GM06990 (cell line): Measurements from ENCODE around the gene MCHR1.
A peak's percentile ranks its signal among the peaks of the same experiment; 100 is the strongest.

Source experiments
- DNase-seq: peaks from one replicate; pipeline ENCODE4 v3.0.0-alpha.2; 2011; ENCODE audit not compliant: insufficient read length; ENCODE audit errors: extremely low read depth
- H3K27me3 ChIP-seq: replicated peaks from 2 replicates; pipeline ENCODE4 v1.6.0; 2011; ENCODE audit warnings: low read length; ENCODE audit not compliant: control insufficient read depth, insufficient read depth
- H3K36me3 ChIP-seq: 2 replicates; pipeline ENCODE4 v1.5.1; 2011; ENCODE audit warnings: low read length; ENCODE audit not compliant: control insufficient read depth, insufficient read depth
- H3K4me3 ChIP-seq: replicated peaks from 2 replicates; pipeline ENCODE4 v1.5.1; 2011; ENCODE audit warnings: low read depth, mild to moderate bottlenecking, control low read depth, low read length
- TF ChIP-seq, protein P1 (sequence below): IDR thresholded peaks from 2 replicates; pipeline ENCODE4 v1.5.1; 2011; ENCODE audit warnings: low read length, control low read depth, mild to moderate bottlenecking, inconsistent platforms; ENCODE audit not compliant: insufficient read depth, poor library complexity, severe bottlenecking

The MCHR1 gene

DNA sequence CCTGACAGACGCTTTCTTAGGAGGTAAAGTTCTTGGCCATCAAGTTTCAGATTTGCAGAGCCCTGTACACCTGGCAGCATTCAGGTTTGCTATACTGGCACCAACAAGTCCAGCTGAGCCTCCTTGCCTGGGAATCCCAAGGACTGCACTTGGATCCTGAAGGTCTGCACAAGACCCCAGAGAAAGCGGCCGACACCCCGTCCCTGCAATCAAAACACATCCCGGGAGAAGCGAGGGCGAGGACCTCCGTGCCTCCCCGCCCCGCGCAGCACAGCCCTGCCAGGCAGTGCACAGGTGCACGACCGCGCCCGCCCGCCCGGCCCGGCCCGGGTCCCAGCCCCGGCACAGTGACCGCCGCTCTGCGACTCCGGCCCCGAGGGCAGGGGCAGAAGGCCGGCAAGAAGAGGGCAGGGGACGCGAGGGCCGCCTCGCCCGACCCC is 43.3 kb upstream of the MCHR1 start:
- no peak for DNase-seq
- H3K4me3 ChIP-seq, result peak overlapping the region; percentile 87

DNA sequence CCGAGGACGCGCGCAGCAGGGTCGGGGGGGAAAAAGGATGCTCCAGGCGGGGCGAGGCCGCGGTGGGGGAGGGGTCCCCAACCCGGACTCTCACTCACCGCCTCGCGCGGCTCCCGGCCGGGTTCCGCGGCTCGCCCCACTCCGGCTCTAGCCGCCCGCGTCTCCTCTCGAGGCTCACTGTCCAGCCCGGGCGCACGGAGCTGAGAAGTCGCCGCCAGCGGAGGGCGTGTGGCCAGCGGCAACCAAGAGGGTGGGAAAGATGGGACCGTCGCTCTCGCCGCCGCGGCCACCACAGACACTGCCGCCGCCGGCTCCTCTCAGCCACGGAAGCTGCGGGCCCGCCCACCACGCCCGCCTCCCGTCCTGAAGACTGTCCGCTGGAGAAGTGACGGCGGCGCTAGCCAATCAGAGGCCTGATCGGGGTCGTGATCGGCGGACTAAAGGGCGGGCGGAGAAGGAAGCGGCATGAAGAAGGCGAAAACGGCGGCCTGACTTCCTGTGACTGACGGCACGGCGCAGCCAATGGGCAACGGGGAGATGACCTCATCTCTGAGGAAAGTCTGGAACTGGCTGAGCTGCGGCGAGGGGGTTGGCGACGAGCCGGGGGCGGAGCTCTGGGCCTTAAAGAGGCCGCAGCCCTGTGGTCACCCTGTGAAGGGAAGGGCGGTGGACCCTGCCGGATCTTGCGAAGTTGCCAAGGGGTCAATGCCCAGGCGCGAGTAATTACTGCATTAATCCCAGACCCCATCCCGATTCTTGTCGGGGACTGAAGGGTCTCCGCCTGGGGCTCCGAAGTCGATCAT is 42.7 kb upstream of the MCHR1 start, which contains the start of gene MRTFA:
Gene MRTFA (minus strand): TSS at position 340 of the 803 bp plus-strand sequence.
- no peaks in the 10 kb centered on the region for H3K36me3 ChIP-seq
- no peaks in the 10 kb centered on the region for H3K27me3 ChIP-seq
- peak within 1 kb of the TSS; percentile 87 for H3K4me3 ChIP-seq
- DNase-seq, result peak; percentile 99
- TF ChIP-seq, protein P1, sequence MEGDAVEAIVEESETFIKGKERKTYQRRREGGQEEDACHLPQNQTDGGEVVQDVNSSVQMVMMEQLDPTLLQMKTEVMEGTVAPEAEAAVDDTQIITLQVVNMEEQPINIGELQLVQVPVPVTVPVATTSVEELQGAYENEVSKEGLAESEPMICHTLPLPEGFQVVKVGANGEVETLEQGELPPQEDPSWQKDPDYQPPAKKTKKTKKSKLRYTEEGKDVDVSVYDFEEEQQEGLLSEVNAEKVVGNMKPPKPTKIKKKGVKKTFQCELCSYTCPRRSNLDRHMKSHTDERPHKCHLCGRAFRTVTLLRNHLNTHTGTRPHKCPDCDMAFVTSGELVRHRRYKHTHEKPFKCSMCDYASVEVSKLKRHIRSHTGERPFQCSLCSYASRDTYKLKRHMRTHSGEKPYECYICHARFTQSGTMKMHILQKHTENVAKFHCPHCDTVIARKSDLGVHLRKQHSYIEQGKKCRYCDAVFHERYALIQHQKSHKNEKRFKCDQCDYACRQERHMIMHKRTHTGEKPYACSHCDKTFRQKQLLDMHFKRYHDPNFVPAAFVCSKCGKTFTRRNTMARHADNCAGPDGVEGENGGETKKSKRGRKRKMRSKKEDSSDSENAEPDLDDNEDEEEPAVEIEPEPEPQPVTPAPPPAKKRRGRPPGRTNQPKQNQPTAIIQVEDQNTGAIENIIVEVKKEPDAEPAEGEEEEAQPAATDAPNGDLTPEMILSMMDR, result no peak

More for the DNA sequence above, 43.3 kb upstream of the MCHR1 start:
- Histone ChIP-seq H3K36me3 (no peaks in the 10 kb centered on the region), H3K27me3 (no peaks in the 10 kb centered on the region)
- TF ChIP-seq, protein P1, result no peak

DNA sequence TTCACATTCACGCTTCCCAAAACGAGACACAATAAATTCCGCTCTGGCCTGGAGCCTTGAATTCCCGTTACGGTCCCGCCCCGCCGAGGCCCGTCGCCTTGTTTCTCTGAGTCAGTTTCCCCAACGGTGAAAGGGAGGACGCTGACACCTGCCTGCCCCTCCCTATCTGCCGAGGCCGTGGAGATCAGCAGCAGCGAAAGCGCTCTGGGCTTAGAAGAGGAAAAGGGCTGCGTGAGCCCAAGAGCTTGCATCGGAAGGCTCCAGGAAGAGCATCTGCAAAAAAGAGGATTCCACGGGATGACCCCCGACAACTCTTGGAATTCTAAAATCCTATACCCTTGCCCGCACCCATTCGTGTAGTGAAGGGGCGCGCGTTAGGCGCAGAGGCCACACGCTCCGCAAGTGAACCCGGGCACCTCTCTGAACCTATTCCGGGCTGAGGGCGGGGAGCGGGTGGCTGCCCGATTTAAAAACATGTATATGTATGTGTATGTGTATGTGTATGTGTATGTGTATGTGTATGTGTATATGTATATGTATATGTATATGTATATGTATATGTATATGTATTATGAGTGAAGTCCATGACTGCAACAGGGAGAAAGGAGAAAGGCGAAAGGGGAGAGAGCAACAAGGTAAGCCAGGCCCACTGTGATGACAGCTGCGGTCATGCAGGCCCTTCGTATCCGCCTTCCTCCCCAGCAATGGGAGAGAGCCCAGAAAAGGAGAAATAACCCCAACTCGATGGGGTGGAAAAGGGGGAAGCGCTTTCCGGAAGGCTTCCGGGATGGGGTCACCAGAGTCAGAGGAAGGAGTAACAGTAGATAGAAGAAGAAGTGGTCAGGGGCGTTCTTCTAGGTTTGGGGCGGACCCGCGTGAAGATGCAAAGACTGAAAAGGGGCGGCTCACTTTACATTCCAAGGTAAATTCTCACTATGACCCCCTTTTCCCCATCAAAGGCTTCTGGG is 41.8 kb upstream of the MCHR1 start:
- no peaks in the 10 kb centered on the region for H3K36me3 ChIP-seq
- TF ChIP-seq, protein P1, result no peak
- no peak for DNase-seq
- peak overlapping the region; percentile 87 for H3K4me3 ChIP-seq
- H3K27me3 ChIP-seq, result no peaks in the 10 kb centered on the region

DNA sequence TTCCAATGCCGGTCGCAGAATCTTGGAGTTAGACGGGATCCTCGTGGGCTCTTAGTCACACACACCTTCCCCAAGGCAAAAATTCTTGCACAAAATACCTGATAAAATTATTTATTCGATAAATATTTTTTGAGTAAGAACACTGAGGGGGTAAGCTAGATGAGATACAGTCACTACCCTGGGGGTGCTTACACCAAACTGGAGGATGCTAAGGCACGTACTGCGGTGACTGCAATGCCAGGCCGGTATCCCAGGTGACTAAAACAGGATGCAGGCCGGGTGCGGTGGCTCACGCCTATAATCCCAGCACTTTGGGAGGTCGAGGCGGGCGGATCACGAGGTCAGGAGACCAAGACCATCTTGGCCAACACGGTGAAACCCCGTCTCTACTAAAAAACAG is 41.0 kb upstream of the MCHR1 start:
- DNase-seq, result no peak
- H3K27me3 ChIP-seq, result no peaks in the 10 kb centered on the region
- H3K36me3 ChIP-seq, result no peaks in the 10 kb centered on the region
- TF ChIP-seq, protein P1, result no peak
- H3K4me3 ChIP-seq, result no peak overlapping the region

DNA sequence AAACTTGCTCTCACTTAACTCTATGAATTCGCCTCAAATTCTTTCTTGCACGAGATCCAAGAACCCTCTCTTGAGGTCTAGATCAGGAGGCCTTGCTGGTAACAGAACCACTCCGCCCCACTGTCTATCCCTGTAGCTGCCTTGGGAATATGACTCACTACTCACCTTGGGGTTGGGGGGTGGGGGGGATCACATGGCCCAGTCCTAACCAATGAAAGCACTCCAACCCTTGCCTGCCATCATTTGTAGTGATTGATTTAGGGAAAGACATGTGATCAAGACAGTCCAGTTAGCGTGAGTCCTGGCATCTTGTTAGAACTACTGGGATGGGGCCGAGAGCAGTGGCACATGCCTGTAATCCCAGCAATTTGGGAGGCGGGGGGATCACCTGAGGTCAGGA is 38.0 kb upstream of the MCHR1 start:
- H3K36me3 ChIP-seq, result no peaks in the 10 kb centered on the region
- no peak overlapping the region for H3K4me3 ChIP-seq
- no peaks in the 10 kb centered on the region for H3K27me3 ChIP-seq
- TF ChIP-seq, protein P1, result no peak
- no peak for DNase-seq
